Stimulated activated CD8-positive, alpha-beta memory T cell treated with anti-CD3 and anti-CD28 coated beads, Interleukin-2, amount 100 ng/mL, for 1 hour (primary cell): Measurements from ENCODE around the gene MAGEA11.
"Not testable (repeated sequence)": the region's sequence is repeated elsewhere in the genome, so short reads cannot be mapped to it uniquely, and the experiment has no call there.

Source experiments
- DNase-seq, 2 donors: peaks; one replicate each; pipeline ENCODE4 v3.0.0-alpha.2; 2020; ENCODE audit warnings: low read depth in 2 of 2

Gene MAGEA11, protein sequence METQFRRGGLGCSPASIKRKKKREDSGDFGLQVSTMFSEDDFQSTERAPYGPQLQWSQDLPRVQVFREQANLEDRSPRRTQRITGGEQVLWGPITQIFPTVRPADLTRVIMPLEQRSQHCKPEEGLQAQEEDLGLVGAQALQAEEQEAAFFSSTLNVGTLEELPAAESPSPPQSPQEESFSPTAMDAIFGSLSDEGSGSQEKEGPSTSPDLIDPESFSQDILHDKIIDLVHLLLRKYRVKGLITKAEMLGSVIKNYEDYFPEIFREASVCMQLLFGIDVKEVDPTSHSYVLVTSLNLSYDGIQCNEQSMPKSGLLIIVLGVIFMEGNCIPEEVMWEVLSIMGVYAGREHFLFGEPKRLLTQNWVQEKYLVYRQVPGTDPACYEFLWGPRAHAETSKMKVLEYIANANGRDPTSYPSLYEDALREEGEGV

GRCh38 chrX:149711545-149712236 lies at the start of gene MAGEA11:
Gene MAGEA11, plus strand, starts transcription at chrX:149712060. Its CDS starts 1,100 bp downstream, at chrX:149713160.
- DNase-seq: no peak

- not testable (repeated sequence) for DNase-seq
Measured at GRCh38 chrX:149675088-149675487, 36.8 kb upstream of the MAGEA11 start.

- not testable (repeated sequence) for DNase-seq
Measured at GRCh38 chrX:149675554-149675953, 36.3 kb upstream of the MAGEA11 start.

DNA sequence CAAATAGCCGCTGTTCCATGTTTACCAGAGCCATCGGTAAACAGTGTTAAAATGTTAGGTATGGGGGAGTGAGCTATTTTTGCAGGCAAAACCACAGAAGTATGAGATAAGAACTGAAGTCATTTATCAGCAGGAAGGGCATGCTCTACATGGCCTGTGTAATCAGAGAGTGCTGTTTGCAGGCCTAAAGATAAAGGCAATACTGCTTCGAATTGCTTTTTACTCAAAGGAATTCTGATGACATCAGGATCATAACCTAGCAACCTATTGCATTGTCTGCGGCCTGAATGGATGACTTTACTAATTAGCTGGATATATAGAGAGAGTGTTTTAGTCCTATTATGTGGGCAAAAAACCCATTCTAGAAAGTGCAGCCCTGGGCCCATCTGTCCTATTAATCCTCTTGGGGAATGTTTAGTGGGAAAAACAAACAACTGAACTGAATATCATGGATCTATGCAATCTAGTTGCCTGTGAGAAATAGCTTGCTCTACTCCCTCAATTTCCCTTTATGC lies 32.6 kb upstream of the MAGEA11 start:
- DNase-seq: not testable (repeated sequence)

DNA sequence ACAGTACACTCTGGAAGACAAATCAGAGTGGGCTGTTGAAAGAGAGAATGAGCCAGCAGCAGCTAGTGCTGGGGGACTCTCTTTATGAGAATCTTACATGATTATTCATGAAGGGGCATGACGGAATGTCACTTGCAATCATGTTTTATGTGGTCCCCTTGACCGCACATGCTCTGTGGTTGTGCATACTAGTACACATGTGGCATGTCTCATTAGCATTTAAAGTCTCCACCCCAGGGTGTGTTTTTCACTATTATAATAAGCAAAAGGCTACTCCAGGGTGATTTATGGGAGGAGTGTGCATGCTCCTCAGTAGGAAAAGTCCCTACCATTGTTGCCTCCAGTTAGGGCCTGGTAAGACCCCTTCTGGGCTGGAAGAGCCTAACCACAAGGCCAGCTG lies 30.7 kb upstream of the MAGEA11 start:
- no peak for DNase-seq

GRCh38 chrX:149682031-149682430 lies 29.8 kb upstream of the MAGEA11 start:
- no peak for DNase-seq

GRCh38 chrX:149682956-149683947 lies 28.6 kb upstream of the MAGEA11 start:
- no peak for DNase-seq

- no peak for DNase-seq
Measured at GRCh38 chrX:149683966-149684730, 27.7 kb upstream of the MAGEA11 start.

GRCh38 chrX:149687991-149688390 lies 23.9 kb upstream of the MAGEA11 start:
- no peak for DNase-seq

DNA sequence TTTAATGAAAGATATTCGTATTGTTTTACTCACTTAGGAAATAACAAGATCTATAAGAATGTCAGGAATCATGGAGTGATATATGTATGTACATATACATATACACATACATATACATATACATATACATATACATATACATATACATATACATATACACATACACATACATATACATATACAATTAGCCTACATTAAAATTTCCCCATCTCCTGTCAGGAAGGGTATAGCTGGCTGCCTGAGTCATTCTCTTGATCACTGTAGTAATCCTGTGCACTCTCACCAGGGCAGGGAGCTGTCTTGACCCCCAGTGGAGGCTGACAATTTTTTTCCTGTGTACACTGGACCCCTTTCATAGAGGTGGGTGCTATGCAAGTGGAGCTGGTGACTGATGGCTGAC lies 23.3 kb upstream of the MAGEA11 start:
- no peak for DNase-seq

DNA sequence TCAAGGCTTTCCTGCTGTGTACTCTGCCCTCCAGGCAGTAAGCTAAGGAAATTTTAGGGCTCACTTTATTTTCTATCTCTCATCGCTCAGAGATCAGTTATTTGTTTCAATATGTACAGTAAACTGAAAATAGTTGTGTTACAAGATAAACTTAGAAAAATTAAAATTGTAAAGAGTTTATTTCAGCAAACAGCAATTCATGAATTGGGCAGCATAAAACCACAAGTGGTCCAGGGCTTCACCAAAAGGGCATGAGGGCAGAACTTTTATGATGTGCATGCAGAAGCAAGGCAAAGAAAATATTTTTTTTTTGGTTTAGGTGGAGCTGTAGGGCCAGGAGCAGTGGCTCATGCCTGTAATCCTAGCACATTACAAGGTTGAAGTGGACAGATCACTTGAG lies 20.1 kb upstream of the MAGEA11 start:
- DNase-seq: no peak

DNA sequence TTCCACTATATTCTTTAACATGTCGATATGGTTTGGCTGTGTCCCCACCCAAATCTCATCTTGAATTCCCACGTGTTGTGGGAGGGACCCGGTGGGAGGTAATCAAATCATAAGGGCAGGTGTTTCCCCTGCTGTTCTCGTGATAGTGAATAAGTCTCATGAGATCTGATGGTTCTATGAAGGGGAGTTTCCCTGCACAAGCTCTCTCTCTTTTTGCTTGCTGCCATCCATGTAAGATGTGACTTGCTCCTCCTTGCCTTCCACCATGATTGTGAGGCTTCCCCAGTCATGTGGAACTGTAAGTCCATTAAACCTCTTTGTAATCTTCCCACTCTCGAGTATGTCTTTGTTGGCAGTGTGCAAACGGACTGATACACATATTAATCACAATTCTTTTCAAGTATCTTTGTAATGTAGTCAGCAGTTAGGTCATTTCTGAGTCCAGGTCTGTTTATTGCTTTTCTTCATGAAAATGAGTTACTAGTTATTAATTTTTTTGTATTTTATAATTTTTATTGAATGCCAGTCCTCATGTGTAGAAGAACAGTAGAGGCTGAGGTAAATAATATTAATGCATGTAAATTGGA lies 19.1 kb upstream of the MAGEA11 start:
- not testable (repeated sequence) for DNase-seq

DNA sequence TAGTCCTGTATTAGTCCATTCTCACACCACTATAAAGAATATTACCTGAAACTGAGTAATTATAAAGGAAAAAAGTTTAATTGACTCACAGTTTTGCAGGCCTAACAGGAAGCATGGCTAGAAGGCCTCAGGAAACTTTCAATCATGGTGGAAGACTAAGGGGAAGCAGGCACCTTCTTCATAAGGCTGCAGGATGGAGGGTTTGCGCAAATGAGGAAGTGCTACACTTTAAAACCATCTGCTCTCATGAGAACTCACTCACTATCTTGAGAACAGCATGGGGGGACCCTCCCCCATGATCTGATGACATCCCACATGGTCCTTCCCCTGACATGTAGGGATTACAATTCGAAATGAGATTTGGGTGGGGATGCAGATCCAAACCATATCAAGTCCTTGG lies 12.1 kb upstream of the MAGEA11 start:
- no peak for DNase-seq

DNA sequence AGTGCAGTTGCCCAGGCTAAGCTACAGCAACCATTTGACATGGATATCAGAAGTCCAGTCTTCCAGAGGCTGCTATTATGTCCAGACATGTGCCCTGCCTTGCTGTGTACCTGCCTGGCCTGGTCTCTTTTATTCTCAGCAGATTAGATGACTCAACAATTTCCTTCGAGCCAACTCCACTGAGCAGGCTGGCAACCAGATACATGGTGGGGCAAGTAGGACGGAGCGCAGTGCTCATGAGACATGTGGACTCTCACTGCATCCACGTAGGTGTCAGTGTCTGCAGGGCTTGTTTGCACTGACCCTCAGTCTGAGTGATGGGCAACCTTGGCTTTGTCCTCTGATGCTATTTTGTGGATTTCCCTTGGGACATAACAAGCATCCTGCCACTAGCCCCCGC lies 7.2 kb upstream of the MAGEA11 start:
- DNase-seq: no peak

GRCh38 chrX:149707147-149707901 lies 4.5 kb upstream of the MAGEA11 start:
- no peak for DNase-seq

GRCh38 chrX:149712831-149713230 lies 971 bp downstream of the MAGEA11 start:
- no peak for DNase-seq

DNA sequence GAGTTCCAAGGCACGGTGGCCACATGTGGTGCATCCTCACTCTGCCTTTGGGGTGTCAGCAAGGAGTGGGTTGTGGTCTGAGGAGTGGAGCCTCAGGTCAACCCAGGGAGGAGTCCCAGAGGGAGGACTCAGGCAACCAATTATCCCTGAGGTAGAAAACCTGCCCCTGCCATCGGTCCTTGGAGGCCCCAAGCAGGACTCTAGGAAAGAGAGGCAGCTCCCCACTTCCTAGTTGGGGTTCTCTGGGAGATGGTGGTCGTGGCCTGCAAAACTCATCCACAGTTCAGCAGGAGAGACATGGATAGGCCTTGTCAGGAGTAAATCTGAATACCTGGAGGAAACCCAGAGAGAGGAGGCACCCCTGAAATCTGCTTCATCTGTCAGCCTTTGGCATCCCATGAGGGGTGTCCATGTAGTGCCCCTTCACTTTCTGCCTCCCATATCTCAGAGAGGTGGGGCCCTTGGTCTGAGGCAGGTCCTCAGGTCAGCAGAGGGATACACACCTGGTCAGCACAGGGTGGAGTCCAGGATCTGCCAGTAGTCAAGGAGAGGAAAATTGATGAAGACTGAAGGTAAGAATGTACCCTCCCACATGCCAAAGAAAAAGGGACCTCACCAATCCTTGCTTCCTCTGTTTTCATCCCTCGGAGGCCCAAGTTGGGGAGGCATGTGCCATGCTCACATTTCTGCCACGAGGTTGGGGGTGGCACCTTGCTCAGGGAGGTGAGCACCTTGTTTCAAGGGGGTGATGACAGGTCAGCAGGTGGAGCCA lies 1.6 kb downstream of the MAGEA11 start:
- no peak for DNase-seq

DNA sequence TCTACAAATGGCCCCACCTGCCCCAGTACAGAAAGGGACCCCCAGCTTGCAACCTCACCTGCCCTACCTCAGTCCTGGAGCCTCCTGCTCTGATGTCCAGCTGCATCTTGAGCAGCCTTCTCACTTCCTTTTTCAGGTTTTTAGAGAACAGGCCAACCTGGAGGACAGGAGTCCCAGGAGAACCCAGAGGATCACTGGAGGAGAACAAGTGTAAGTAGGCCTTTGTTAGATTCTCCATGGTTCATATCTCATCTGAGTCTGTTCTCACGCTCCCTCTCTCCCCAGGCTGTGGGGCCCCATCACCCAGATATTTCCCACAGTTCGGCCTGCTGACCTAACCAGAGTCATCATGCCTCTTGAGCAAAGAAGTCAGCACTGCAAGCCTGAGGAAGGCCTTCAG lies 3.6 kb downstream of the MAGEA11 start:
- DNase-seq: no peak

DNA sequence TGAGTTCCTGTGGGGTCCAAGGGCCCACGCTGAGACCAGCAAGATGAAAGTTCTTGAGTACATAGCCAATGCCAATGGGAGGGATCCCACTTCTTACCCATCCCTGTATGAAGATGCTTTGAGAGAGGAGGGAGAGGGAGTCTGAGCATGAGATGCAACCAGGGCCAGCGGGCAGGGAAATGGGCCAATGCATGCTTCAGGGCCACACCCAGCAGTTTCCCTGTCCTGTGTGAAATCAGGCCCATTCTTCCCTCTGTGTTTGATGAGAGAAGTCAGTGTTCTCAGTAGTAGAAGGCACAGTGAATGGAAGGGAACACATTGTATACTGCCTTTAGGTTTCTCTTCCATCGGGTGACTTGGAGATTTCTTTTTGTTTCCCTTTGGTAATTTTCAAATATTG lies 4.8 kb downstream of the MAGEA11 start:
- no peak for DNase-seq
